Choroid plexus epithelial cell (primary cell): ENCODE results near the gene BACH1.

ENCODE experiments used
- DNase-seq: peaks from one replicate; pipeline ENCODE4 v3.0.0-alpha.2; 2010; ENCODE audit warnings: low read depth
- H3K4me3 ChIP-seq: 2 replicates; pipeline ENCODE4 v1.5.1; 2011; ENCODE audit warnings: low read depth, mild to moderate bottlenecking, control low read depth, low read length, moderate library complexity
- CTCF ChIP-seq: conservative IDR thresholded peaks from 2 replicates; pipeline ENCODE4 v1.5.1; 2011; ENCODE audit warnings: low read depth, mild to moderate bottlenecking, control low read depth, inconsistent platforms, low read length, moderate library complexity

Gene BACH1

GRCh38 chr21:29389136-29389535, 90.4 kb downstream of the BACH1 start:
- no peak for DNase-seq
- TF ChIP-seq CTCF, result no peak
- H3K4me3 ChIP-seq, result no peak overlapping the region

GRCh38 chr21:29390778-29391177, 92.1 kb downstream of the BACH1 start:
- DNase-seq, result no peak
- no peak overlapping the region for H3K4me3 ChIP-seq
- no peak for TF ChIP-seq CTCF

GRCh38 chr21:29394051-29394450, 95.3 kb downstream of the BACH1 start:
- DNase-seq, result no peak
- no peak overlapping the region for H3K4me3 ChIP-seq
- TF ChIP-seq CTCF, result no peak
